HFFc6 (cell line): Measurements from ENCODE around the gene SPATA46. TPM values are rescaled to one million over a fixed set of nuclear protein-coding genes. Genes with fewer than 3 reads are reported as not detected.

Source experiments
- DNase-seq: peaks from one replicate; pipeline ENCODE4 v3.0.0-alpha.2; 2018
- H3K27ac Mint-ChIP-seq: 2 replicates; pipeline ENCODE4 v1.8.0; 2020; ENCODE audit warnings: mild to moderate bottlenecking, mixed read lengths
- H3K27me3 Mint-ChIP-seq: 2 replicates; pipeline ENCODE4 v1.8.0; 2021; ENCODE audit warnings: mild to moderate bottlenecking, moderate library complexity, mixed read lengths; ENCODE audit not compliant: insufficient read depth
- H3K36me3 Mint-ChIP-seq: 2 replicates; pipeline ENCODE4 v1.8.0; 2021; ENCODE audit warnings: low read depth, mixed read lengths
- H3K4me1 Mint-ChIP-seq: 2 replicates; pipeline ENCODE4 v1.8.0; 2020; ENCODE audit warnings: low read depth, mixed read lengths
- H3K4me3 Mint-ChIP-seq: 2 replicates; pipeline ENCODE4 v1.8.0; 2020; ENCODE audit warnings: mild to moderate bottlenecking, moderate library complexity, mixed read lengths
- H3K9me3 Mint-ChIP-seq: 2 replicates; pipeline ENCODE4 v1.8.0; 2020; ENCODE audit warnings: mild to moderate bottlenecking, mixed read lengths
- total RNA-seq, 6 experiments: library from RNA; stranded (reverse); fragmentation: NEBNext Ultra II Directional; extraction: Animal tissue kit (Norgen Biotek cat#: 25700); gene quantifications; 2 replicates in 1 of 6; 3 replicates in 5 of 6; pipeline ENCODE4 v1.2.3, GENCODE V29; 2021
- TF ChIP-seq, protein P1 (sequence below): fragments of 200-600 bp; sonication (generic); IDR thresholded peaks from 2 replicates; pipeline ENCODE4 v1.5.0; 2021; ENCODE audit warnings: antibody characterized with exemption, mild to moderate bottlenecking

Gene SPATA46
- total RNA-seq, 6 experiments from 2014 or later = not detected

DNA sequence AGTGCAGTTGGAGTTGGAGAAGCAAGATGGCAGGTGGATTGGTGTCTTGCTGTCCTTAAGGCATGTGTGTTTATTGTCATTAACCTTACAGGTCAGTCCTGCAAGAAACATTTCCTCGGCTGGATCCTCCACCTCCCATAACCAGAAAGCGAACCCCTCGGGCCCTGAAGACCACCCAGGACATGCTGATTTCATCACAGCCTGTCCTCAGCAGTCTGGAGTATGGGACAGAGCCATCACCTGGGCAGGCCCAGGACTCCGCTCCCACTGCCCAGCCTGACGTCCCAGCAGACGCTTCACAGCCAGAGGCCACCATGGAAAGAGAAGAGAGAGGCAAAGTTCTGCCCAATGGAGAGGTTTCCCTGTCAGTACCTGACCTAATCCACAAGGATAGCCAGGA lies 6.4 kb upstream of the SPATA46 start:
- no peak for DNase-seq
- no peaks in the 10 kb centered on the region for H3K9me3 Mint-ChIP-seq
- no peak overlapping the region for H3K4me3 Mint-ChIP-seq
- H3K4me1 Mint-ChIP-seq = no peaks in the 10 kb centered on the region
- TF ChIP-seq, protein P1, sequence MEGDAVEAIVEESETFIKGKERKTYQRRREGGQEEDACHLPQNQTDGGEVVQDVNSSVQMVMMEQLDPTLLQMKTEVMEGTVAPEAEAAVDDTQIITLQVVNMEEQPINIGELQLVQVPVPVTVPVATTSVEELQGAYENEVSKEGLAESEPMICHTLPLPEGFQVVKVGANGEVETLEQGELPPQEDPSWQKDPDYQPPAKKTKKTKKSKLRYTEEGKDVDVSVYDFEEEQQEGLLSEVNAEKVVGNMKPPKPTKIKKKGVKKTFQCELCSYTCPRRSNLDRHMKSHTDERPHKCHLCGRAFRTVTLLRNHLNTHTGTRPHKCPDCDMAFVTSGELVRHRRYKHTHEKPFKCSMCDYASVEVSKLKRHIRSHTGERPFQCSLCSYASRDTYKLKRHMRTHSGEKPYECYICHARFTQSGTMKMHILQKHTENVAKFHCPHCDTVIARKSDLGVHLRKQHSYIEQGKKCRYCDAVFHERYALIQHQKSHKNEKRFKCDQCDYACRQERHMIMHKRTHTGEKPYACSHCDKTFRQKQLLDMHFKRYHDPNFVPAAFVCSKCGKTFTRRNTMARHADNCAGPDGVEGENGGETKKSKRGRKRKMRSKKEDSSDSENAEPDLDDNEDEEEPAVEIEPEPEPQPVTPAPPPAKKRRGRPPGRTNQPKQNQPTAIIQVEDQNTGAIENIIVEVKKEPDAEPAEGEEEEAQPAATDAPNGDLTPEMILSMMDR = no peak
- H3K36me3 Mint-ChIP-seq = no peaks in the 10 kb centered on the region
- H3K27ac Mint-ChIP-seq = no peak overlapping the region
- H3K27me3 Mint-ChIP-seq = peaks cover 31% of the 10 kb centered on the region

DNA sequence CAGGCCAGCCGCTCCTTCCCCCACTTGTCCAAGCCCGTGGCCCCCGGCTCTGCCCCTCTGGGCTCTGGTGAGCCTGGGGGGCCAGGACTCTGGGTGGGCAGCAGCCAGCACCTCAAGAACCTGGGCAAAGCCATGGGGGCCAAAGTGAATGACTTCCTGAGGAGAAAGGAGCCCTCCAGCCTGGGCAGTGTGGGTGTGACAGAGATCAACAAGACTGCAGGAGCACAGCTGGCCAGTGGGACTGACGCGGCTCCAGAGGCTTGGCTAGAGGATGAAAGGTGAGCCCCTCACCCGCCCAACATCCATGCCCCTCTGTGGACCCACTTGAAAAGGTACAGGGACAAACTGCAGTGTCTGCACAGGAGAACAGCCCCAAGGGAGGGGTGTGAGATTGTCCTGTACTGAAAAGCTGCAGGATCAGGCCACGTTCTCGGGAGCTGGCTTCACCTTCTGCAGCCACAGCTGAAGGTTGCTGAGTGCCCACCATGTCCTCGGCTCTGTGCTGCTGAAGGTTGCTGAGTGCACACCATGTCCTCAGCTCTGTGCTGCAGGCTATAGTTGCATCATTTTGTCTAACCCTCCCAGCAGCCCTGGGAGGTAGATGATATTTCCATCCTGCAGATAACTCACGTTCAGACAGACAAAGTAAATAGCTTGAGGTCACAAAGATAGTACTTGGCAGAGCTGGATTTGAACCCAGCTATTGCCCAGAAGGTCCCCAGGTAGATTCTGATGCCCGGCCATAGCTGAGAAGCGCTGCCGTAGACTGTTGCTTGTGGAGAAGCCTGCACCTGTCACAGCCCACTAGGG lies 5.5 kb upstream of the SPATA46 start:
- TF ChIP-seq, protein P1 = no peak
- H3K9me3 Mint-ChIP-seq = no peaks in the 10 kb centered on the region
- no peaks in the 10 kb centered on the region for H3K4me1 Mint-ChIP-seq
- no peak overlapping the region for H3K27ac Mint-ChIP-seq
- DNase-seq = no peak
- peaks cover 34% of the 10 kb centered on the region for H3K27me3 Mint-ChIP-seq
- no peak overlapping the region for H3K4me3 Mint-ChIP-seq
- H3K36me3 Mint-ChIP-seq = no peaks in the 10 kb centered on the region

DNA sequence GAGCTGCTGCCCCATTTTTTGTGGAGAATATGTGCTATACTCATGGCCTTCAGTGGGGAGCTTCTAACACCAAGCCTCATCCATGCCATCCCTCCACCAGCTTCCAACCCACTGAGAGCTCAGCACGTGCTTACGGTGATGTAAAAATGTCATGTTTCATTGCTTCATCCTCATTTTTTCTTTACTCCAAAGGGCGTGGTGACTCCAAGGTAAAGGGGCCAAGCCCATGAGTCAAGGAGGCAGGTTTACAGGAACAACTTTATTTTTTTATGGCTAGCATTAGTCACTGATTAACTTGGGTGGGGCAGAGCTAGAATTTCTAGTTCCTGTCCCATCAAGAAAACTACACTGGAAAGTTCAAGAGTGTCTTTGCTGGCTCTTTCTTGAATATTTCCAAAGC lies 4.7 kb upstream of the SPATA46 start, which contains the start of gene C1orf226:
C1orf226 (plus strand) TSS at position 346 of the 400 bp plus-strand sequence. CDS start 174 bp downstream, outside the sequence.
- TF ChIP-seq, protein P1 = no peak
- peaks cover 30% of the 10 kb centered on the region for H3K27me3 Mint-ChIP-seq
- H3K4me3 Mint-ChIP-seq = no peak within 1 kb of the TSS
- H3K27ac Mint-ChIP-seq = no peak within 1 kb of the TSS
- no peak for DNase-seq
- no peaks in the 10 kb centered on the region for H3K36me3 Mint-ChIP-seq
- no peaks in the 10 kb centered on the region for H3K9me3 Mint-ChIP-seq
- no peaks in the 10 kb centered on the region for H3K4me1 Mint-ChIP-seq

DNA sequence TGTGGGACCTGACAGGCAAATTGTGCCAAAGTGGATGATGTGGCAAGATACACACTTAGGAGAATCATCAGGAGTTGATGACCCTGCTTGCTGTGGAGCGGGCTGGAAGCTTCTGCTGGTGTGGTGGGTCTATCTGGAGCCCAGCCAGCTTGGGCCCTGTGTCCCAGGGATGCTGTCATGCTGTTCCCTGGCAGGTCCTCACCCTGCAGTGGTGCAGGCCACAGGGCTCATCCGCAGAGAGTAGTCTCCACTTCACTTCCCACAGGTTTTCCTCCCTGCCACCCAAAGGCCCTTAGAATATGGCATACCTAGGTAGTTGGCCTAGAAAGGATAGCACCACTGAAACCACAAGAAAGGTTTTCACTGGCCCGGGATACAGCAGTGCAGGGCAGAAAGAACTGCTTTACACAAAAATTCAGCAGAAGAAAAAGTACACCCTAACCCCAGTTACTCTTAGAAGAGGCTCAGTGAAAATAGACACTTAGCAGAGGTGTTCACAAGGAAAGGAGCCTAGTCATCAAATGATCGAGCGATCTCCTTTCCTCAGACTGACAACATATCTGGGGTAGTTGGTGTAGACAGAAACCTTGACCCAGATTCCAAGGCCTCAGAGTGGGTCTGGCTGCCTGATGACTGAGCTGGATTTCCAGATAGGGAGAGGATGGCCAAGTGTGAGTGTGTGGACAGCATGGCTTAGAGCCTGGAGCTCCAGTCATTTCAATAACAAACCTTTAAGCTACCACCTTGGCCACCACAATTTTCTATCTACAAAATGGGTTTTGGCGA lies 3.6 kb upstream of the SPATA46 start:
- TF ChIP-seq, protein P1 = no peak
- Mint-ChIP-seq H3K27me3 (peaks cover 24% of the 10 kb centered on the region), H3K27ac (no peak overlapping the region), H3K4me3 (no peak overlapping the region), H3K9me3 (no peaks in the 10 kb centered on the region), H3K4me1 (no peaks in the 10 kb centered on the region), H3K36me3 (no peaks in the 10 kb centered on the region)
- no peak for DNase-seq

DNA sequence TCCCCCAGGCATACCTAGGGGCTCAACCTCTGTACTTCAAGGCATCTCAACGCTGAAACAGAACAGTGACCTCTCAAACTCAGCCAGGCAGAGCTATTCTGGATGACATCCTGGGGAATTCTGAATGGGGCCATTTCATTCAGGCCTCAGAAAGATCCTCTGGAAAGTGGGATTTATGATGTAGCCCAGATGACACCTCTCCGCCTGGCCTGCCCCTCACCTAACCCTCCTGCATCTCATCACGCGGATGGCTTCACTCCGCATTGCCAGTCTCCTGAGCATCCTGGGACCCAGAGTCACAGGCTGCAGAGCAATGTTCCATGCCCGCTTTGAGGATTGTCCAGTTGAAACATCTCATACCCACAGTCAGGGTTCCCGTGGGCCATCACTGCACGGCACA lies 1.2 kb downstream of the SPATA46 start:
- no peaks in the 10 kb centered on the region for H3K36me3 Mint-ChIP-seq
- H3K27me3 Mint-ChIP-seq = peaks cover 8% of the 10 kb centered on the region
- no peak overlapping the region for H3K4me3 Mint-ChIP-seq
- peaks cover 18% of the 10 kb centered on the region for H3K4me1 Mint-ChIP-seq
- DNase-seq = no peak
- no peak overlapping the region for H3K27ac Mint-ChIP-seq
- TF ChIP-seq, protein P1 = no peak
- no peaks in the 10 kb centered on the region for H3K9me3 Mint-ChIP-seq
